ENCODE measurements around the gene LHX4.
A peak's percentile ranks its signal among the peaks of the same experiment; 100 is the strongest.

The LHX4 gene

DNA sequence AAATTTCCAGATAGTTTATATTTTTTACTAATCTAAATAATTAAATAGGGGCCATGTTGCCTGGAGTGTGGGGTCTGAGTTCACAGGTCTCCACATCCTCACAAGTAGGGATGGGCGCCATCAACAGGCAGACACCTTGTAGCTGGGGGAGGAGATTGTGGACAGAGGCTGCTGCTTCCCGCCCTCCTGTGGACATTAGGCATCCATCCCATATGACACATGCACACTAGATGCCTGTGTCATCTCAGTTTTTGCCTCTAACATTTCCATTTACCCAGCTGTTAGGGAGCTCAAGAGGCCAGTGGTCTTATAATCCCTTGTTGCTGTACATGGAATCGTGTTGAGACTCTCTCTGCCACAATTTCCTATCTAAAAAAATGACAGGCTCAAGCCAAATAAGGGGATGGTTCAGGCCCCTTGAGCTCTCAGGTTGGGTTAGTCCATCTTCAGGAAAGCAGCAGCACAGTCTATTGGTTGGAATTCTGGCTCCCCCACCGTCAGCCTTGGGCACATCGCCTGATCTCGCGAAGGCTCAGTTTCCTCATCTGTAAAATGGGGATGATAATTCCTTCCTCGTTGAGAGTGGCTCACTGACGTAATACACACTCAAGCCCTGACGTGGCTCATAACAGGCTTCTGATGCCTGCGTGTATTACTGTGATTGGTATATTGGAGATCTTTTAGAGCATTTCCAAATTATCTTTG is 13.6 kb downstream of the LHX4 start:
- no peak for DNase-seq (ENCODE audit: low spot score)

DNA sequence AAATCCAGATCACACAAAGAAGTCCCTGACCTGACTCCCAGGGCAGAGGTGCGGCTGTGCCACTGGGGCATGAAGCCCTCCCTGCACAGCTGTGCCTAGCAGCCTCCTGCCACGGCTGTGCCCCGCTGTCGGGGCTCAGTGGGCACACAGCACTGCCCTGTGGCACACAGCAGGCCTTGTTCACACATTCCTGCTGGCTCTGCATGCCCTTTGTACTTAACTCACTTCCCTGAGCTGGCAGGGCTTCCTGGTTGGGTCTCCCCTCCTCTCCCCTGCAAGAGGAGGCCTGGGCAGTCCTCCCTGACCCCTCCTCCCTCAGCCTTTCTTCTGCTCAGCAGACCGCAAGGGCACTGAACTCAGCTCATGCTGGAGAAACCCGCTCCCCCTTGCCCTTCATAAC is 14.8 kb downstream of the LHX4 start:
- no peak for DNase-seq (ENCODE audit: low spot score)

DNA sequence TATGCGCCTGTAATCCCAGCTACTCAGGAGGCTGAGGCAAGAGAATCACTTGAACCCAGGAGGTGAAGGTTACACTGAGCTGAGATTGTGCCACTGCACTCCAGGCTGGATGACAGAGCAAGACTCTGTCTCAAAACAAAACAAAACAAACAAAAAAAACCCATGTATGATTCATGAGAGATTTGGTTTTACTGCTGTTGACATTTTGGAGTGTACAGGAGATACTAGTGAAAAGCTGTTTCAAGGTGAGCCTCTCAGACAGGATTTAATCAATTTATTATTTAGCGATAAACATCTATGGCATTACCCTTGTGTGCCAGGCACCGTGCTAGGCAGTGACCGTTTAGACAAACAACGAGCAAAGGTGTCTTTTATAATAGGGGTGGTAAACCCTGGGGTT is 16.5 kb downstream of the LHX4 start:
- DNase-seq (ENCODE audit: low spot score) = no peak

DNA sequence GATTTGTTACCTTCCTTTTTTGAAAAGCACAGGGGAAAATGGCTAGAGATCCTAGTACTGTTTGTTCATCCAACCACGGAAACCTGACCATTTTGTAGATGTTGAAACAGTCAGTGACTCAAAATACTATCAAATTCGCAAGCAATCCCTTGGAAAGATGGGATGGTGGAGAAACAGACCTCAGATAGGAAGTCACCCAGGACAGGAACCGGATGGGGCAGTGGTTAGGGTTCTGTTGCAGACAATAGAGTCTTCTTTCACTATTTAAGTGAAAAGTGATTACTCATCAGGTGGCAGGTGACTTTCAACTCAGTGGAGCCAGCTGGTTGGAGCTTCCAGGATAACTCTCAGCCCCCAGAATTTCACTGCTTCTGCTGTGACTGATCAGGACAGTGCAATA is 17.0 kb downstream of the LHX4 start:
- DNase-seq (ENCODE audit: low spot score) = no peak

DNA sequence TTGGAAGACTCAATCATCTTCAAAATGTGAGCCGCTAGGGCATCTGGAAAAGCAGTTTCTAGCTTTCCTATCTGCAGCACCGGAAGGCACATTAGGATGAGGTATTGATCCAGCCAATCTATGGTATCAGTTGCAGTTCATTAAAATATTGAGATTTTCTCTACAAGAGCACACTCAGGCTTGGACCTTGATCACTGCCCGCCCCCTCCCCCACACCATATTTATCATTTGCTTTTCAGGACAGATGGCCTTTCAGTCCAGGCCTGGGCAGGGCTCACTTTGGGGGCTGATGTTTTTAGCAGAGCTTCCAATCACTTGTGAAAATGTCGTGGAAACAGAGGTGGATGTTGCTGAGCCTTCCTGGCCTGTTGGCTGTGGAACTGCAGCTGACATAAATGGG is 17.5 kb downstream of the LHX4 start:
- no peak for DNase-seq (ENCODE audit: low spot score)

DNA sequence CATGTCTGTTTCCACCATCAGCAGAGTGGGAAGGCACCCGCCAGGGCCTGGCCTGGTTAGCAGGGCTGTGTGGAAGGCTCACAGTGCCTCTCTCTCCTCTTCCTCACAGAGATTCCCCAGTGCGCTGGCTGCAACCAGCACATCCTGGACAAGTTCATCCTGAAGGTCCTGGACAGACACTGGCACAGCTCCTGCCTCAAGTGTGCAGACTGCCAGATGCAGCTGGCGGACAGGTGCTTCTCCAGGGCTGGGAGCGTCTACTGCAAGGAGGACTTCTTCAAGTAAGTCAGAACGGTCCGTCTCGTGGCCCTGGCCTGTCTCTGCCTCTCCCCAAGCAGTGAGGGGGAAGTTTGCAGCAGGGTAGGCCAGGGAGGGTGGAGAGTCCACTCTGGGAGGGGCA is 18.1 kb downstream of the LHX4 start:
- DNase-seq (ENCODE audit: low spot score) = no peak

DNA sequence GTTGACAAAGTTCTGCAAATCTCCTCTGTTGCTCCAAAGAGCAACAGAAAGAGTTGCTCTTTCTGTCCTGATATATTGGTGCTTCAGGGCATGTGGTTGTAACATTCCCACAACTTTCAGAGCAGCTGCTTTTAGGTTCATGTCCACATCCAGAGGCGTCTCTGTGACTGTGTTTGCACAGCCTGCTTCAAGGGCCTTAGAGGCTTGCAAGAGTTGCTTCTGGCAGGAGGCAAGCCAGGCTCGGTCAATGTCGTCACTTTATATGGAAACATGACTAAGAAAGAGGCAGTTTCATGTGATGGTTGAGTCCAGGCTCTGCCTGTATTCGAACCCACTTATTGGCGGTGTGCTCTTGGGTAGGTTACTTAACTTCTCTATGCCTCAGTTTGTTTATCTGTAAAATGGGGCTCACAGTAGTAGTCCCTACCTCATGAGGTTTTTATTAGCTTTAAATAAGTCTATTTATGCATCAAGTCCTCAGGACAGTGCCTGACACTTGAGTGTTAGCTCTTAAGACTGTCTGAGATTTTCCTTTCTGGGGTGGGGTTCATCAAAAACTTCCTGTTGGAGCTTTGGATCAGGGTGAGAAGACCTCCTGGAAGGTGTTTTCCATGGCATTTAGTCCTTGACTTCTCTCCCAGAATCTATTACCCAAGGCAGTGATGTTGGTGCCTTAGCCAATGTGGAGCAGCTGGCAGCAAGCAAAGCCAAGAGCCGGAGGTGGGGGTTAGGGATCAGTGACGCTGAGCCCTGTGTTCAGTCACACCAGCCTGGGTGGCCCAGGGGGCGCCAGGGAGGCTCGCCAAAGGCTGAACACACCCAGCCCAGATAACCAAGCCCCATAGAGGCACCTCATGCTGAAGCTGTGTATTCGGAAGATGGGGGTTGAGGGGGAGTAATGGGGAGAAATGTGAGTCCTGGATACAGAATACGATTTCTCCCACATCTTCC is 18.9 kb downstream of the LHX4 start:
- DNase-seq (ENCODE audit: low spot score) = no peak

DNA sequence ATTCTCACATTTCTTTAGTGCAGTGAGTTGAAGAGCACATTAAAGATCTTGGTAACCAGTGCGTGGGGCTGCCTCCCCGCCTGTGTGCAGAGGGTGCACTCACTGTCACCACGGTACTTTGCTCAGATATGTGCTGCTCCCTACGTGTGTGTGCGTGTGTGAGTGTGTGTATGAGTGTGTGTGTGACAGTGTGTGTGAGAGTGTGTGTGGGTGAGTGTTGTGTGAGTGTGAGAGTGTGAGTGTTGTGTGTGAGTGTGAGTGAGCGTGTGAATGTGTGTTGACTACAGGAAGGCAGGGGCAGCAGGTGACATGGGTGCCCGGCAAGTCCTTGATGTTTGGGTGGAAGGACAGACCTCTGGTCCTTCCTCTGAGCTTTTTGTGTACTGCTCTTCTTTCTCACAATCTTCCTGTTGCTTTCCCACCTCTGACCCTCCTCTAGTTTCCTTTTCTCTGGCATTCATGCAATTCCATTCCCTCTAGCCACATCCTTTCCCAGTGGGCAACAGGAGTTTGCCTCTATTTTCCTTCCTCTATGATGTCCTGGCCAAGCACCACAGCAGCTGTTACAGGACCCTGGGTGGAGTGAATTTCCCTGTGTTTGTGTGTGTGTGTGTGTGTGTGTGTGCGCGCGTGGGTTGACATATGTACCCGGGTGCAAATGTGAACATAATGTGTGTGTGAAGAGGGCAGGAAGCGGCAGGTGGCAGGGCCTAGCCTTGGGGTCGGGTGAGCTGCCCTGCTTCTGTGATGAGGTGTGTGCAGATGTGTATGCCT is 19.8 kb downstream of the LHX4 start:
- no peak for DNase-seq (ENCODE audit: low spot score)

DNA sequence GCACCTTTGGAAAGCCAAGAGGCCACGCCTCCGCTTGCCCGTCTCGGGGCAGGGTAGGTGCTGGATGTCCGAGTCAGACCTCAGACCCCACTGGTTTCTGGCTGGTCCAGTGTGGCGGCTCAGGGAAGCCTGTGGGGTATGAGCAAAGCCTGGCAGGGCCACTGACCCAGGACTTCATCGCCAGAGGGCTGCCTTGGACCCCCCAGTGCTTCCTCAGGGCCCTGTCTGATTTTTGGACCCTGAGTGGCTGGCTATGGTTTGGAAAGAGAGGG is 20.4 kb downstream of the LHX4 start:
- DNase-seq (ENCODE audit: low spot score) = no peak

DNA sequence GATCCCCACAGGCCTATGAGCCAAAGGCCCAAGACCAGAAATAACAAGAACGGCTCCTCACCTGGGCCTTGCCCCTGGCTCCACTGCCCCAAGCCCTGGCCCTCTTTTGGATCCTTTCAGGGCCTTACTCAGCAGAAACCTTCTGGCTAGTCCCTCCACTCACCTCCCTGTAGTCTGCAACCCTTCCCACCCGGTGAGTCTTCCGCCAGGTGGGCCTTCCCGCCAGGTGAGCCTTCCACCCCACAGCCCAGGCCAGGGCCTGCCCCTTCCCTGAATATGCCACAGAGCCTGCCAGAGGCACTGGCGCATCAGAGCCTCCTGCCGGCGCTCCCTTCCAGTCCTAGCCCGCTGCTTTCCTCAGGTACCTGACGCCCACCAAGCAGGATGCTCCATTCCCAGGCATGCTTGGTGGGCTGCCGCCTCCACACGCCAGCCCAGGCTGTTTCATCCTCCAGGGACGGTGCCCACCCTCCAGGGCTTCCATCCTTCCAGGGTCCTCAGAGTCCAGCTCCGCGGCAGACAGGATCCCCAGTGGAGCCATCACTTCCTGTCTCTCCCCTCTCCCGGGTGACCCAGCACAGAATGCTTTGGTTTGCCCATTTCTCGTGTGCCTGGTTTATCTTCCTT is 20.9 kb downstream of the LHX4 start:
- no peak for DNase-seq (ENCODE audit: low spot score)

DNA sequence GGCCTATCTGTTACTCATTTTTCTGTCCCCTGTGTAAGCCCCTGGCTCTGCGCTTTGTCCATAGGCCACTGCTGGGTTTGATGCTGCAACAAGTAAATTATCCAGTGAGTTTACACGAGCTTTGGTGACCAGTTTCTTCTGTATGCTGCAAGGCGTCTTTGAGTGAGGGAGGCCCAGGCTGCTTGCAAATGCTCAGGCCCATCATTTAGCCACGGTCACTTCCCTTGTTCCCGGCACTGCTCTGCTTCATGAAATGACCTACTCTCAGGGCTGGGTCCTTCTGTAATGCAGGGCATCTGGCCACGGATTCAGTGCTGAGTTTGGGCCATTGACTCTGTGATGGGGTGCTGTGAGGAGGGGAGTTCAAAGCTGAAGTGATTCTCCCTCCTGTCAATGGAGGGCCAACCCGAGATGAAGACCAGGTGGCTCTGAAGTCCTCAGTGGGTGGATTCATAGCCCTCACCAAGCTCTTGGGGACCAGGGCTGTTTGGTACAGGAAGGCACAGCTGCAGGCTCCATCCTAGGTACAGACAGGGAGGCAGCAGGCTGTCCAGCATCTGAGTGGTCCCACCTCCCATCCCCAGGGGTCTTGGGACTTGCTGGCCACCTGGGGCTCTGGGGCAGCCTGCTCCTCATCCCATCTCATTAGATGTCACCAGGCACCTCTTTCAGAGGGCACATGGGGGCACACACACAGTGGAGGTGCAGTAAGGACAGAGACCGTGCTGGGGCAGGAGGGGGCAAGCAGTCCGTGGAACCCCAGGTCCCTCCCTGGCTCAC is 21.7 kb downstream of the LHX4 start:
- DNase-seq (ENCODE audit: low spot score) = no peak

DNA sequence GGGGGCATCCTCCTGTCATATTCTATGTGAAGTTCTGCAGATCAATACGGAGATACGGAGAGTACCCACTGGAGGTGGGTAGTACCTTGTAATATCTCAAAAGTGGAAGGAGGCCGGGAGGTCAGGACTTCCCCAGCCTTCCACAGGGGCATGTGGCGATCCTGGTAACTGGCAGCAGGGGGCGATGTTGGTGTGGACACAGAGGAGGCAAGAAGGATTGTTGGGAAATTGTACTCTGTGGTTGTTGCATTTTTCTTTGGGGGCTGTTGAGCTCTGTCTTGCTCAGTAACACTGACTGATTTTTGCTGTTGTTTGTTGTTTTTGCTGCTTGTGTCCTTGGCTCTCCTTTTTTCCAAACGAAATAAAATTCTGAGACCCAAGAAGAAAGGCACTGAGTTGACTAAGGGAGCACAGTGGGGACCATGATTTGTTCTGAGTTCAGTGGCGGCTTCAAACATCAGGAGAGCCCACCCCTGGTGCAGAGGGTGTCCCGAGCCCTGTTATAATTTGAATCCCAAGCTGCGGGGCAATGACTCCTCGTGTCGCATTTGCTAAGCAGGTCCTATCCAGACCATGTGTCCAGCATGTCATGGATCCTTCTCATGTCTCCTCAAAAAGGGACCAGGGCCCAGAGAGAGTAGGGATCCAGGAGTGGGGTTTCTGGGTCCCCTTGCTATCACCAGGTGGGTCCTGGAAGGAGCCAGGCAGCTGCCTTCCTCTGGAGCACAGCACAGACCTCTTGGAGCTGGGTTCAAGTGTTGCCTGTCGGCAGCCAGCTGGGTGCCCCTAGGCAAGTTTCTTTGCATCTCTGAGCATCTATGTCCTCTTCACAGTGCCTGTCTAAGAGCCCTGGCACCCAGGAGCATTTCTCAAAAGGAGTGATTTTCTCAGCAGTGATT is 22.8 kb downstream of the LHX4 start:
- peak; percentile 68 for DNase-seq (ENCODE audit: low spot score)

DNA sequence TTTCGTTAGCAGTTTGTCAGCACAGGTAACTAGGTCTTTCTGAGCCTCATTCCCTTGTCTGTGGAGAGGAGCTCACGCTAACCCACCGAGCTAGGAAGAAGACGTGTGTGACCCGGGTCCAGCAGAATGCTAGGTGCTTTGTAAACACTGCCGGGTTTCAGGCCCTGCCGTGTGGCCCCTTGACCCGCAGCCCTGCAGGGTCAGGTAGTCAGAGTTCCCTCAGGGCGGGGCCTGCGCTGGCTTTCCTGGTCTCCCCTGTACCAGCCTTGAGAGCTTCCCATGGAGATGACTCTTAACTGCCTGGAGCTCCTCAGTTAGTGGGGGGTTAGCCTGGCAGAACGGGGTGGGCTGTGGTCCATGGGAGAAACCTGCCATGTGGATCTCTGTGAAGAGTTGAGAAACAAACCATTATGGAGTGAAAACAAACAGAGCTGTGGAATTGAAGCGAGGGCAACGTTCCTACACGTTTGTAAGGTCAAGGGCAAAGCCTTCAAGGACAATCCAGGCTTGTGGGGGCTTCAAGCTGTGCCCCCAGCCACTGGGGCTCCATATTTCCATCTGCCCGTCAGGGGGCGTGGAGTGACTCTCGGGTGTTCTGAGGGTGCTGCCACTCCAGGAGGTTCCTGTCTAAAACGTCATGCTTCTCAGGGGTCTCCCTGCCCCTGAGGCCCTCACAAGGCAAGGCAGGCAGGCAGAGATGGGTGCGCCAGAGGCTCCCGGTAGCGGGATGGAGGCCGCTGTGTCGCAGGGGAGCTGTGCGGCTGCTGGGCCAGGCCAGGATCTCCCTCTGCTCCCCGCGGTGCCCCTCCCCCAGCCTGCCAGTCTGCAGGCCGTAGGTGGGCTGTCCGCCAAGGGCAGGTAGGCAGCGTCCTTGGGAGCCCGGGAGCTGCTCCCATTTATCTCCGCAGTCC is 23.8 kb downstream of the LHX4 start:
- DNase-seq (ENCODE audit: low spot score) = no peak

DNA sequence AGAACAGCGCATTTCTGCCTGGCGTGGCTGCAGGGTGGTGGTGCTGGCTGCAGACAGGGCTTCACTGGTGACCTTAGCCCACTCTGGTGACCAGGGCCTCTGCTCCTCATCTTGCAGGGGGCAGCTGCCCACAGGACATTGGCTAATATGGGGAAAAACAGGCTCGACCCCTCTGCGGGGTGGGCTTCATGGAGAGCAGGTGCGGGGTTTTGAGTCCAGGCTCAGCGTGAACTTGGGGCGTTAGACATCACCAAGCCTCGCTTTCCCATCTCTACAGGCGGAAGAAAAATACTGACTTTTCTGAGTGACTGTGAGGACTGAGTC is 24.4 kb downstream of the LHX4 start:
- DNase-seq (ENCODE audit: low spot score) = no peak

DNA sequence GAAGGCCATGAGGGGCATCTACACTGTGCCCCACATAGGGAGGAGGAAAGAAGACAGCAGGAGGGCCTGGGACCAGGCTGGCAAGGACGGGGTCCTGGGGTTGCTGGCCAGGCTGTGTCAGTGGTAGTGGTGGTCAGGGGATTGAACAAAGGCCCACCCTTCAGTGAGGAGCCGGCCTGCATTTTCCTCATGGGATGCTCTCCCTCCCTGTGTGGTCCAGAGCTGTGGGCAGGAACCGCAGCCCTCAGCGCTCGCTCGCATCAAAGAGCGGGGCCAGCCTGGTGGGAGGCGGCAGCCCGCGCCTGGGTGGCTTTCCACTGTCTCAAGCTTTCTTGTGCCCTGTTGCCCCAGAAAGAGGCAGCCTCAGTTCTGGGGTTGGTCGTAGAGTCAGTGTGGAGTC is 24.8 kb downstream of the LHX4 start:
- no peak for DNase-seq (ENCODE audit: low spot score)

DNA sequence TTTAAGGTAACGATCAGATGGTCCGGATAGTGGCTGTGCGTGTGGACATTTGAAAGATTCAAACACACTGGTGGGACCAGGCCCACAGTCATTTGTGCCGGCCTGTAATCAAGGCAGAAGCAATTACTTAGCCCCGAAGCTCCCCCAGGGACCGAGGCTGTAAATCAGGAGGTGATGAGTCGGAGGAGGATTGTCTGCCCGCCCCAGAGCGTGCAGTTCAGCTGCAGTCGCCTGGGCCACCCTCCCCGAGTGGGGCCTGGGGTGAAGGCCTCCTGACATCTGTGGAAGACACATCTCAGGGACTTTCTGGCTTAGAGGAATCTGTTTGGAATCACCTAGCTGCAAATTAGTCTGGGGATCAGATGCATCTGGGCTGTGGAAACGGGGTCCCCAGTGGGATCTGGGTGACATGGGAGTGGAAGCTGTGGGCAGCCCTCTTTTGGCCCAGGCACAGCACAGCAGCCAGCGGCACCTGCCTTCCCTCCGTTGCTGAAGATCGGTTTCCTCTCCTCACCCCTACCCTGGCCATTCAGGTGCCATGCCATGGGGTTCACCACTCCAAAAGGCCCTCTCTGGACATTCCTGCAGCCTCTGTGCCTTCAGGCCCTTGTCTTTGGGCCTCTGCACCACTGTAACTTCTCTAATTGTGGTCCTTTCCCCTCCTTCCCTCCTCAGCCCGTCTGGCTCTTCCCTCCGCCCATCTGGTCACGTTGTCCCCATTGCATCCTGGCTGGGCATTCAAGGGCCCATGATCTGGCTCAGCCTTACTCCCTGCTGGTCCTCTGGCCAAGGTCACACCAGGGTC is 25.7 kb downstream of the LHX4 start:
- no peak for DNase-seq (ENCODE audit: low spot score)

DNA sequence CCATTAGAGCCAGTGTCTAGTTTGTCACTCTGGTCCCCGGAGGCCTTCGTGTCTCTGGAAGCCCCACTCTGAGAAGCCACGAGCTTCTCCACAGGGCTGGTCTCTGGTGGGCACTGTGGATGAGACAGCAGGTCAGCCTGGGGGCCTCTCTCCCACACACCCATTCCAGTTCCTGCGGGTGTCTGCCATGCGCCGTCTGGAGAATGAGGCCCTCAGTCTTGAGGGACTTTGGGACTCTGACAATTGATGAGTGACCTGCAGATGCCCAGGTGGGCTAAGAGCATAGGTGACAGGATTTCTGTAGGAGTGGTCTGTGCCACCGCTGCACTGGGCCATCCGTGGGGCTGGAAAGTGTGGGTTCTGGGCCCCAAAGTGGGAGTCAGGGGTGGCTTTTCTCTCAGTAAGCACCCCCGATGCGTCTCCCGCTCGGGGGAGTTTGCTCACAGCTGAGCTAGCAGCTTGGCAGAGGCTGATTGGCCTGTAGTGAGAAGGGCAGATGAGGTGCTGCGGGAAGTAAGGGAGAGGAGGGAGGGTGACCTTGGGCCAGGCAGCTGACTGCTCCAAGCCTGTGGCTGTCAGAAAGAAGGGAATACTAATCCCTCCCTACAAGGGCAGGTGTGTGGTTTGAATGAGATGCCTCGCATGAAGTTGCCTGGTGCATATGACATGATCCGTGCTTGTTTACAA is 26.4 kb downstream of the LHX4 start:
- no peak for DNase-seq (ENCODE audit: low spot score)

DNA sequence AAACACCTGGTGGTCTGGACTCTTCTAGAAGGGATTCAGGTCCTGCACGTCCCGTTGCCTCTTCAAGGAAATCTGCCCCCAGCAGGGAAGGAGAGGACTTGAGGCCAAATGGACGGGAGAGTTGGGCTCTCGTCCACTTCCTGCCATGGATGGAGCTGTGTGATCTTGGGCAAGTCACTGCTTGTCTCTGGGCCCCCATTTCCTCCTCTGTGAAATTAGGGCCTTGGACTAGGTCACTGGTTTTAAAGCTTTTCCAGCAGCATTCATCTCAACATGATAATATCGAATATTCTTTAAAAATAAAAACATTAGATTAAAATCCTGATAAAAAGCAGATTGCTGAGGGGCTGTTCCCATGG is 26.9 kb downstream of the LHX4 start:
- DNase-seq (ENCODE audit: low spot score) = no peak

Measured in CD4-positive, alpha-beta T cell treated with Interleukin-2 at 100 ng/mL for 4 hours (primary cell).